Measurements from ENCODE around the gene KBTBD3. TPM values are rescaled to one million over a fixed set of nuclear protein-coding genes. Genes with fewer than 3 reads are reported as not detected.

The KBTBD3 gene
- total RNA-seq, 2 donors from 2014 or later = 4.5 to 12.4 TPM

DNA sequence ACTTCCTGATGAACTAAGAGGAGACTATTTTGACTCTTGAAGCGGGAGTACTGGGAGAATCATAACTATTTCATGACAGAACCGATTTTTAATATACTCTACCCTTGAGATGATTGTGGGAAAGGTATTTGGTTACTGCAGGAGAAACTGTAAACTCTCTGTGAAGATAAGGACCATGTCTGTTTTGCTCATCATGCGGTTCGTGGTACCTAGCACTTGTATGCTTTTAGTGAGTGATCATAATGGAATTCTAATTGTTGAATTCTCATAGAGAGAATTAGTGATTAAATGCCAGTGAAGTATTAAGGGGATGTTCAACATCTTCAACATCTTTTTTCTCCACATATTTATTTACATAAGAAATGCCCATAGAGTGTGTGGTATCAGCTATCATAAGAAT, 11.7 kb upstream of the KBTBD3 start:
- Histone ChIP-seq H3K4me3 (ENCODE audit: low read length) (no peak overlapping the region), H3K9ac (ENCODE audit: extremely low read depth, low read length, poor library complexity, severe bottlenecking) (no peak overlapping the region), H3K27ac (ENCODE audit: low read depth, low read length) (no peak overlapping the region), H3K36me3 (ENCODE audit: control insufficient read depth, insufficient read depth, low read length) (peaks cover 62% of the 10 kb centered on the region), H3K9me3 (ENCODE audit: control insufficient read depth, low read length) (no peaks in the 10 kb centered on the region), H3K27me3 (ENCODE audit: control insufficient read depth, insufficient read depth, low read length, poor library complexity, severe bottlenecking) (no peaks in the 10 kb centered on the region), H3K4me1 (ENCODE audit: control insufficient read depth, insufficient read depth, low read length) (no peaks in the 10 kb centered on the region)
- H3K4me1 Mint-ChIP-seq = peaks cover 8% of the 10 kb centered on the region
- DNase-seq = no peak
- H3K36me3 Mint-ChIP-seq (ENCODE audit: low read depth) = peaks cover 54% of the 10 kb centered on the region
- 70 to 94% methylated on average over 2 to 4 of the region's 4 CpGs for WGBS, 2 experiments (ENCODE audit: insufficient coverage in 1 of 2, insufficient read length in 1 of 2)
- TF ChIP-seq, protein P1, sequence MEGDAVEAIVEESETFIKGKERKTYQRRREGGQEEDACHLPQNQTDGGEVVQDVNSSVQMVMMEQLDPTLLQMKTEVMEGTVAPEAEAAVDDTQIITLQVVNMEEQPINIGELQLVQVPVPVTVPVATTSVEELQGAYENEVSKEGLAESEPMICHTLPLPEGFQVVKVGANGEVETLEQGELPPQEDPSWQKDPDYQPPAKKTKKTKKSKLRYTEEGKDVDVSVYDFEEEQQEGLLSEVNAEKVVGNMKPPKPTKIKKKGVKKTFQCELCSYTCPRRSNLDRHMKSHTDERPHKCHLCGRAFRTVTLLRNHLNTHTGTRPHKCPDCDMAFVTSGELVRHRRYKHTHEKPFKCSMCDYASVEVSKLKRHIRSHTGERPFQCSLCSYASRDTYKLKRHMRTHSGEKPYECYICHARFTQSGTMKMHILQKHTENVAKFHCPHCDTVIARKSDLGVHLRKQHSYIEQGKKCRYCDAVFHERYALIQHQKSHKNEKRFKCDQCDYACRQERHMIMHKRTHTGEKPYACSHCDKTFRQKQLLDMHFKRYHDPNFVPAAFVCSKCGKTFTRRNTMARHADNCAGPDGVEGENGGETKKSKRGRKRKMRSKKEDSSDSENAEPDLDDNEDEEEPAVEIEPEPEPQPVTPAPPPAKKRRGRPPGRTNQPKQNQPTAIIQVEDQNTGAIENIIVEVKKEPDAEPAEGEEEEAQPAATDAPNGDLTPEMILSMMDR (conservative IDR thresholded peaks at IDR 0.05) = no peak
- no peaks in the 10 kb centered on the region for H3K9me3 Mint-ChIP-seq
- H3K4me3 Mint-ChIP-seq = no peak overlapping the region
- H3K27me3 Mint-ChIP-seq (ENCODE audit: insufficient read depth) = no peaks in the 10 kb centered on the region
- H3K27ac Mint-ChIP-seq = no peak overlapping the region

DNA sequence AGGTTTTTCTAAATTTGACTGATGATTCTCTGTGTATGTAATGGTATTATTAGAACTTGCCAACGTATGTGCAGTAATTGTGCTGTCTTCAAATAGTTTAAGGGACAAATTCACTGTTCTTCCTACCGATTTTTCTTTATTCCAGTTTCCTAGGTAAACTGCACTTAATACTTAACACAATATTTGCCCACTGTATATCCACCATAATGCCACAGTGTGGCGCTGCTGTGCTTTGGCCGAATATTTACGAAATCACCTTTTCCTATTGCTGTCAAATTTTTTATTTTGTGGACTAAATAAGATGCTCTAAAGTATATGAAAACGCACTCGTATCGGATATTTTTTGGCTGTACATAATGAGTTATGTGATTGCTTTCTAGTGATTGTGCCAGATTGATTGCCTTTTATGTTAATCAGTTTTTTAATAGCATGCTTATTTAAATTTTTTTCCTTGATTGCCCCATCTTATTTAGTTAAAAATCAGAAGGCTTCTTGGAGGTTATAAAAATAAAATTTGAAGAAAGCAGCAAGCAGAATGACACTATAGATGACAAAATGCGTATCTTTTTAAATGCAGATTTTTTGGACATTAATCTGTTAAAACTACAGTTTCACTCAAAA, 10.8 kb upstream of the KBTBD3 start:
- 60 to 92% methylated on average over 3 to 9 of the region's 9 CpGs for WGBS, 2 experiments (ENCODE audit: insufficient coverage in 1 of 2, insufficient read length in 1 of 2)
- peak; percentile 64 for DNase-seq
- no peak overlapping the region for H3K27ac ChIP-seq (ENCODE audit: low read depth, low read length)

DNA sequence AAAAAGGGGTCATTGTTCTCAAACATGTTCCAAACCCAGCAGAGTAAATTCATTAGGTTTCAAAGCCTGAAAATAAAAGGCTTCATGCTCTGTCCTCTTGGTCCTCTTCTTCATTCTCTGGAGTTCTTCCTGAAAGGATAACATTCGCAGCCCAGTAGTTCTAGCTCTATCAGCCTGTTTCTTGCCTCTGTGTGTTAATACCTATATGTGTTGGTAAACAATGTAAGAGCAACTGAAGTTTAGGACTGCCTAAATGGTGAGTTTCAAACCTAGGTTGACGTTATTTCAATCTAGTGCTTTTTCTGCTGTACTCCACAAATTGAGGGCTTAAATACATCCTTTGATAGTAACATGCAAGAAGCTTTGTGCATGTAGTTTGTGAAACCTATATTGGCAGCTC, 9.7 kb upstream of the KBTBD3 start:
- H3K4me3 ChIP-seq (ENCODE audit: low read length) = no peak overlapping the region
- Mint-ChIP-seq H3K9me3 (no peaks in the 10 kb centered on the region), H3K27me3 (ENCODE audit: insufficient read depth) (no peaks in the 10 kb centered on the region), H3K27ac (peak overlapping the region; percentile 5), H3K36me3 (ENCODE audit: low read depth) (peaks cover 51% of the 10 kb centered on the region), H3K4me3 (no peak overlapping the region), H3K4me1 (peaks cover 10% of the 10 kb centered on the region)
- no peaks in the 10 kb centered on the region for H3K4me1 ChIP-seq (ENCODE audit: control insufficient read depth, insufficient read depth, low read length)
- 88 to 92% methylated on average over 2 of the region's 2 CpGs for WGBS, 2 experiments (ENCODE audit: insufficient coverage in 1 of 2, insufficient read length in 1 of 2)
- H3K9me3 ChIP-seq (ENCODE audit: control insufficient read depth, low read length) = no peaks in the 10 kb centered on the region
- H3K9ac ChIP-seq (ENCODE audit: extremely low read depth, low read length, poor library complexity, severe bottlenecking) = no peak overlapping the region
- no peak overlapping the region for H3K27ac ChIP-seq (ENCODE audit: low read depth, low read length)
- H3K27me3 ChIP-seq (ENCODE audit: control insufficient read depth, insufficient read depth, low read length, poor library complexity, severe bottlenecking) = no peaks in the 10 kb centered on the region
- DNase-seq = no peak
- TF ChIP-seq, protein P1 (conservative IDR thresholded peaks at IDR 0.05) = no peak
- H3K36me3 ChIP-seq (ENCODE audit: control insufficient read depth, insufficient read depth, low read length) = peaks cover 61% of the 10 kb centered on the region

More for the DNA sequence above, 10.8 kb upstream of the KBTBD3 start:
- Mint-ChIP-seq H3K9me3 (no peaks in the 10 kb centered on the region), H3K27me3 (ENCODE audit: insufficient read depth) (no peaks in the 10 kb centered on the region), H3K27ac (peak overlapping the region; percentile 58), H3K4me1 (peaks cover 8% of the 10 kb centered on the region), H3K36me3 (ENCODE audit: low read depth) (peaks cover 52% of the 10 kb centered on the region), H3K4me3 (no peak overlapping the region)
- Histone ChIP-seq H3K9me3 (ENCODE audit: control insufficient read depth, low read length) (no peaks in the 10 kb centered on the region), H3K27me3 (ENCODE audit: control insufficient read depth, insufficient read depth, low read length, poor library complexity, severe bottlenecking) (no peaks in the 10 kb centered on the region), H3K36me3 (ENCODE audit: control insufficient read depth, insufficient read depth, low read length) (peaks cover 61% of the 10 kb centered on the region), H3K4me3 (ENCODE audit: low read length) (no peak overlapping the region), H3K9ac (ENCODE audit: extremely low read depth, low read length, poor library complexity, severe bottlenecking) (no peak overlapping the region), H3K4me1 (ENCODE audit: control insufficient read depth, insufficient read depth, low read length) (no peaks in the 10 kb centered on the region)
- TF ChIP-seq, protein P1 (conservative IDR thresholded peaks at IDR 0.05) = peak; percentile 92
